ENCODE data around the gene PDCD4. TPM values are rescaled to one million over a fixed set of nuclear protein-coding genes. Genes with fewer than 3 reads are reported as not detected.

PDCD4 gene
- total and polyA plus RNA-seq, 2 of the 13 experiments (the other 11 are each of a cell fraction or from before 2014, with no cell fraction given): 22.8 to 56.2 TPM

- peak; percentile 86 for TF ChIP-seq TFDP2 (CRISPR knock-in tag; IDR thresholded peaks at IDR 0.05)
- TF ChIP-seq TRIM22 (IDR thresholded peaks at IDR 0.05): no peak
- TF ChIP-seq POLR2A (IDR thresholded peaks at IDR 0.05; ENCODE audit: insufficient read depth in 1 of 2, low read depth in 2 of 2, low read length in 2 of 2): peak; percentile 70 to 80
- 0 out of 2 replicates have a peak, but pooled peaks have one; percentile 43 for TF ChIP-seq ELF3 (CRISPR knock-in tag; IDR thresholded peaks at IDR 0.05)
- TF ChIP-seq ARNTL (CRISPR knock-in tag; IDR thresholded peaks at IDR 0.05): 0 out of 2 replicates have a peak, but pooled peaks have one; percentile 49
- TF ChIP-seq SNAPC4 (CRISPR knock-in tag; IDR thresholded peaks at IDR 0.05): no peak
- no peak for TF ChIP-seq SMAD9 (CRISPR knock-in tag; IDR thresholded peaks at IDR 0.05)
- TF ChIP-seq MAX (IDR thresholded peaks at IDR 0.05): peak; percentile 88
- no peak for TF ChIP-seq ZBTB10 (CRISPR knock-in tag; IDR thresholded peaks at IDR 0.05; ENCODE audit: borderline replicate concordance)
- TF ChIP-seq MNT (IDR thresholded peaks at IDR 0.05): peak; percentile 57
- TF ChIP-seq ZNF546 (CRISPR knock-in tag; conservative IDR thresholded peaks at IDR 0.05): peak; percentile 16; the same call in 1 of the 2 replicates
- TF ChIP-seq ZBTB7A (CRISPR knock-in tag; IDR thresholded peaks at IDR 0.05): 0 out of 2 replicates have a peak, but pooled peaks have one; percentile 4
- no peak for TF ChIP-seq ZNF670 (CRISPR knock-in tag; IDR thresholded peaks at IDR 0.05; ENCODE audit: borderline replicate concordance)
- no peak for TF ChIP-seq MTA3 (CRISPR knock-in tag; IDR thresholded peaks at IDR 0.05)
- no peak for TF ChIP-seq EZH2 (conservative IDR thresholded peaks at IDR 0.05; ENCODE audit: low read depth, low read length)
- 0 out of 2 replicates have a peak, but pooled peaks have one; percentile 23 for TF ChIP-seq ZNF746 (CRISPR knock-in tag; IDR thresholded peaks at IDR 0.05)
- no peak for TF ChIP-seq CHD4 (IDR thresholded peaks at IDR 0.05; ENCODE audit: borderline replicate concordance, low read length)
Measured at GRCh38 chr10:110871298-110872084, at the start of gene PDCD4 (continued).
